ENCODE data around the gene AJAP1.
A peak's percentile ranks its signal among the peaks of the same experiment; 100 is the strongest.

AJAP1 gene

DNA sequence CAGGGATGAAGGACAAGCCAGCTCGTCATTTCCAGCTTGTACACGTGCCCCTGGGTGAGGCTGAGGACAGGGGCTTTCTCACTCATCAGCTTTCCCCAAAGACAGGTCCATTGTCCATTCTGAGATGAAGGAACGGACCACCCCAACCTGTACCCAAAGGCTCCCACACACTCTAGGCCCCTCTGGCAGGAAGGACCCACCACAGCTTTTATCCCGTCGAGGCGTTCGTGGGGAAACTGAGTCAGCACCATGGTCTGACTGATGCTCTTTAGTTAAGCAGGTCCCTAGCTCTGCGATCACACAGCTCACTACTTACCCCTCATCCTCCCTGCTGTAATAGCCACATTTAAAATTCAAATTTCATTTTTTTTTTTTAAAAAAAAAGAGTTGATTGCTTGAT is 117.3 kb downstream of the AJAP1 start:
- no peak for DNase-seq (ENCODE audit: low read depth)

DNA sequence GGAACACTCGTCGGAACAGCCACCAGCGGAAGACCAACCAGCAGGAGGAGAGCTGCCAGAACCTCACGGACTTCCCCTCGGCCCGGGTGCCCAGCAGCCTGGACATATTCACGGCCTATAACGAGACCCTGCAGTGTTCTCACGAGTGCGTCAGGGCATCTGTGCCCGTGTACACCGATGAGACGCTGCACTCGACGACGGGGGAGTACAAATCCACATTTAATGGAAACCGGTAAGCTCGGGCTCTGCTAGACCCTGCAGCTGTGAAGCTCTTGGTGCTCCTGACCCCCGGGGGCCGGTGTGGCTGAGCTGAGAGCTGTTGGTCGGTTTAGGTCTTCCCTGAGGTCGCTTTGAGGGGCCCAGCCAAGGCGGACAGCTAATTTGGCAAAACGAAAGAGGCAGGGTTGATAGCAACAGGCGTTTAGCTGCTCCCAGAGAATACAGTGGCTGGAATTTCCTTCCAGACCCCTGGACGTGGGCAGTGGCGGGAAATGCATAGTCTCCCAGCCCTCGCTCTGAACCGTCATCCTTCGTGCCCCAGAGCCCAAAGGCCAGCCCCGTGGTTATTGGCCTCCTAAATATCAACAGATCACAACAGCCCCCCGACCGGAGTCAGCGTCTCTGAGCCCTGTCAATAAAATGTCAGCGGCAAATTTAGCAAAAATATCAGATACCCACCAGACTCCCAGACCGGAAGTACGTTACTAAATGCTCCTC is 118.0 kb downstream of the AJAP1 start:
- no peak for DNase-seq (ENCODE audit: low read depth)

DNA sequence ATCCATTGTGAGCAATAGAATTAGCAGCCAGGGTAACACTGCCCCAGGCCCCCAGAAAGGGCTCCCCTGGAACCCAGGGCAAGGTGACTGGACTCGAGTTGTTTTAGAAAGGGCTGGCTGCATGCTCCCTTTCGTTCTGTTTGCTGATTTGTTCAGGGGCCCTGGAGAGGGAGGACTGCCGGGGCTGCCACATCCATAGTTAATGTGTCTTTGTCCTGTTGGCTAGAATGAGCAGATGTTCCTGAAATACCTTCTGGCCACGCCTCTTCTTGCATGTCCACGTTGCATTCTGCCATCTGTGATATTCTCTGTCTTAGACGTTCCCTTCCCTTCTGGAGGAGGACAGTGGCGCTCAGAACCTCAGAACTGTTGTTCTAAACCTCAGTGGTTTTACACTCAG is 118.8 kb downstream of the AJAP1 start:
- DNase-seq (ENCODE audit: low read depth) = no peak

DNA sequence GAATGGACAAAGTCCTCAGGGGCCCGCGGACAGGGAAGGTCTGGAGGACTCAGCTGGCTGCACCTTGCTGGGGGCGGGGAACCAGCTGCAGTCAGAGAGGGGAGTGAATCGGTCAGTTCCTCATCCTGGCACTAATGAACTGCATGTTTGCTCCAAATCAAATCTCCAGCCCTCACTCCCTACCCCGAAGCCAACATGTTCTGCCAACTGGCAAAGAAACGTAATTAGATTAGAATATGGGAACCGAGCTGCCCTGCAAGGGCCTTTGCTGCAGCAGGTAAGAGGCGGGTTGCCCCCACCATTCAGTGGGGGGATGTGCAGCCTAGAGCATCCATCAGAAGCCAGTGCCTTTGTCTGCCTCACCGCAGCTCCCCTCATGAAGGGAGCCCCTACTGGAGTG is 121.1 kb downstream of the AJAP1 start:
- no peak for DNase-seq (ENCODE audit: low read depth)

DNA sequence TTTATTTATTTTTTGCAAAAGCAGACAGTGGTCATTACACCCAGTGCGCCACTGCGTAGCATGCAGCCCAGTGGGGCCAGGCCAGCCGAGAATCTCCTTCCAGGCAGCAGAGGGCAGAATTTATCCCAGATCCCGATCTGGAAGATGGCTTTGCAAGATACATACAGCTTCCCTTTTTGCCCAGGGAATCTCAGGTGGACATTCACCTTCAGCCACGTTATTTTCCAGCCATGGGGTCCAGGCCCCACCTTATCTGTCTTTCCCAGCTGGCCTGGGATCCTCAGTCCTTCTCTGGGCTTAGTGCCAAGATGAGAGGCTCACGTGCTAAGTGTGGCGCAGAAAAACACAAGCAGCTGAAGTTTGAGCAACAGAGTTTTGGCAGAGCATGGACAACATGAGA is 123.6 kb downstream of the AJAP1 start:
- DNase-seq (ENCODE audit: low read depth) = no peak

DNA sequence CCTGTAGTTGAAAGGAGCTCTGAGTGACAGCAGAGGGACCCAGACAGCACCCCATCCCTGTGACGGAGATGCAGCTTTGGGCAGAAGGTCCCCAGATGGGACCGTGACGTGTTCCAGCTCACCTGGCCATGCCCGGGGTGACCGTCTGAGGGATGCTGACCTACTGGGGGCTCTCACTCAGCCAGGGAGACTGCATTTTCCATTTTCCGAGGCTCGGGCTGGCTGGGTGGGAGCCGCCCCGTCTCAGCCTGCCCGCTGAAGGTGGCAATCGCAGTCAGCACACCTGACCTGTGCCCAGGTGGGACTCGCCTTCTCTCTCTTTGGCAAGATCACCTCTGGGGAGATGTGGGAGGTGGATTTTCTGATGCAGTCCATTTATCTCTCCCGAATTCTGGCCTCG is 127.2 kb downstream of the AJAP1 start:
- DNase-seq (ENCODE audit: low read depth) = no peak

DNA sequence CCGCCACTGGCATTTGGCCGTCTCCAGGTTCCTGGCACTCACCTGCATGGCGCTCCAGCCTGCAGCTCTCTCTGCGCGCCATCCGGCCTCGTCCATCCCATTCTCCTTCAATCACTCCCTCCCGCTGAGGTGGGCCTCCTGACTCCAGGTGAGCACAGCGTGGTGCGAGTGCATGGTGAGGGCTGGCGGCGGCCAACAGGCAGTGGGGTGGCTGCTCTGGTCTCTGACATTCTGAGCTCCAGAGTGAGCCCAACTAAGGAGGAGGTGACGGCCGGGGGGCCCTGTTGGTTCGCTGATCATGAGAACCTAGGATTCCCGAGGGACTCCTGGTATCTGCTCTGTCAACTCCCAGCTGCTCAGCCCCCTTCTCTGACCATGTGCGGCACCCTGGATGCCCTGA is 130.4 kb downstream of the AJAP1 start:
- no peak for DNase-seq (ENCODE audit: low read depth)

DNA sequence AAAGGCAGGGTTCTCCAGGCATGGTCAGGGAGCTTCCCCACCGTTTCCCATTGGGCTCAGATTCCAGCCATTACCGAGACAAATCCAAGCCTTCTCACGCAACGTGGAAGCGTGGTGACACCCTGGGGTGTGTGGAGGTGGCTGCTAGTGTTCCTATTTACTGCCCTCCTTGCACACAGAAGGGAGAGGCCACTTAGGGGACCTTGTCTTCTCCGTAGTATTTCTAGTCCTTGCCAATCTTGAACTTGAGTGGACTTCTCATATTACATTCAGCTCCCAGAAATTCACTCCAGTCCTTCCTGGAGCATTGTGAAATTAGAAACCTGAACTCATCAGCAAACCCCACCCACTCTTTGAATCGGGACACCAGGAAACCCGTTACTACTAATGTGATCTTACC is 131.6 kb downstream of the AJAP1 start:
- DNase-seq (ENCODE audit: low read depth) = no peak

DNA sequence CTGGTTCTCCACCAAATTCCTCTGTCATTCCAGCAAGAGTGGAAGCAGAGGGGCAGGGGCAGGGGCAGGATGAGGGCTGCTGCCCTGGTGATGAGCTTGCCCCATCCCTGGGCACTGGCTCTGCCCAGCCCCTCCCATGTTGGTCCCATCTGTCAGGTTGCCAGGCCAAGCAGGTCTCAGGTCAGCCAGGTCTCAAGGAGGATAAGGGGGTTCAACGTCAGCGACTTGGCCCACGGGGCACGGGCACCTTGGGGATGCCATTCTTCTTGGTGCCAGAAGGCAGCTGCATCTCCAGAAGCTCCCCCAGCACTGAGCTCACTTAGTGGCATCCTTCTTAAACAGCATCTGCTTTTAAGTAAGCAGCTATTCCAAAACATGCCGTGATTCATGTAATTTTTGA is 133.1 kb downstream of the AJAP1 start:
- no peak for DNase-seq (ENCODE audit: low read depth)

DNA sequence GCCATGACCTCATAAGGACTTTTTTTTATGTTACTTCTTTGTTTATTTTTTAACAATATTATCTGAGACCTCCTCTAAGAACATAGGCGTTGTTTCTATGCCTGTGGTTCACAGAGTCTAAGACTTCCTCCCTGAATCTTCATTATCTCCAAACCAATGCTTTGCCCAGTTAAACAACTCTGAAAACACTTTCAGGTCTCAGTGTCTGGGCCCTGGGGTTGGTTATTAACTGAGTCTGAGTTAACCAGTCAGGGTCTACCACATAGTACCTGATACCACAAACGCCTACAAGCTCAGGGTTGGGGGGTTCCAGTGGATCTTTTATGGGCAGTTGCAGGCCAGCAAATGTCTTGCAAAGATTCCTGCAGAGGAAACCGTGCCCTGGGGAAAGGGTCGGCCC is 138.2 kb downstream of the AJAP1 start:
- DNase-seq (ENCODE audit: low read depth) = no peak

DNA sequence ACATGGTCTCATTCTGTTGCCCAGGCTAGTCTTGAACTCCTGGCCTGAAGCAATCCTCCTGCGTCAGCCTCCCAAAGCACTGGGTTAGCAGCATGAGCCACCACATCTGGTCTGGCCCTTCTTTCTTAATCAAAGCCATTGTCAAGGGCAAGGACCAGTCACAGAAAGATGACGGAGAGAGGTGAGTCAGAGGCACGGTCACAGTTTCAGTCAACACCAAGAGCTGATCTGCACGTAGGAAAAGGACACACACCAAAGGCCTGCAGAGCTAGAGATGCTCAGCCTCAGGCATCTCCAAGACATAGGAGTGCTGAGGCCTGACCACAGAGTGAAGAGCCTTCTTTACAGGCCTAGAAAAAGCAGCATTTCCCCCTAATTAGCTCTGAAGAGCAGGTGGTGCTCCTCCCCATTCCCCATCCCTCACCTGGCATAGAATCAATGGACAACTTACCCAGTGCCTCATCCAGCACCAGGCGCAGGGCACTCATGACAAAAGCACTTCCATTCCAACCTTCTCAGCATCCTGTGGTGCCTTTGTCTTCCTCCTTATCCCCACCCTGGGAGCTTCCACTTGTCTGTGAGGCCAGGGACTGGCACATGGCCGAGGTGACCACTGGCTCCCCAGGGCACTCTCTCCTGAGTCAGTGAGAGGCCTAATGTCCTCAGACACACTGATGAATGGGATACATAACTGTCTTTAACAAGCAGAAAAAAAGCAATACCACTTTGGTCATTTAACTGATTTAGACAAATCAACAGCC is 139.8 kb downstream of the AJAP1 start:
- no peak for DNase-seq (ENCODE audit: low read depth)

DNA sequence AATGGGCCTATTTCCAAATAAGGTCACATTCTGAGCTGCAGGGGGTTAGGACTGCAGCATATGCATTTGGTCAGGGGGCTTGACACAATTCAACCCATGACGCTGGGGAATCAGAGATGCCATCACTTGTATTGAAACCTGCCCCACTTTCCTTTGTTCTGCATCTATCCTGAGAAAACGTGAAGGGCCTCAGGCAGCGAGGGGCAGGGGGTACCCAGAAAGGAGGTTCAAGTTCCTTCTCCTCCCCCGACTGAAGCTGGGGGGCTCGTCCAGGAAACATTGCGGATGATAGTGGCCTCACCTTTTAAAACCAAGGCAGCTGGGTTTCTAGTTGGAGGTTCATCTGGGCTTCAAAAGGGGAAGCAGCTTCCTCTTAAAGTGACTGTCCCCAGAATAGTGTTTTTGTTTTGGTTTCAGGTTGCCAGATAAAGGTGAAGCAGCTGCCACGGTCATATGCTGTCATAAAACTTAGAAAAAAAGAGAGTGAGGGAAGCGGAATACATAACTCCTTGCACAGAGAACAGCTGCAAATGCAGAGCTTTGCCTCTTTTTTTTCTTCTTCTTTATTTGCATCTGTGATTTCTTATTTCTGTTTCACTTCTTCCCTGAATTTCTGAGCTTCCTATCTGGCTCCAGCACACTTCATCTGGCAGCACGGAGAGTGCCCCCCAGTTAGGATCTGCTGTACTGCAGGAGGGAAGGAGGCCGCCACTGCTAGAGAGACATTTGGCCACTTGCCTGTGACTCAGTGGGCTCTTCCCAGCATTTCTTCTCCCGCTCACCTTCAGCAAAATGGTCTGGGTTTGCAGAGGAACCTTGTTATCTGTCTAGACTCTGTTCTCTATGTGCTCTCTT is 142.0 kb downstream of the AJAP1 start:
- DNase-seq (ENCODE audit: low read depth) = no peak

DNA sequence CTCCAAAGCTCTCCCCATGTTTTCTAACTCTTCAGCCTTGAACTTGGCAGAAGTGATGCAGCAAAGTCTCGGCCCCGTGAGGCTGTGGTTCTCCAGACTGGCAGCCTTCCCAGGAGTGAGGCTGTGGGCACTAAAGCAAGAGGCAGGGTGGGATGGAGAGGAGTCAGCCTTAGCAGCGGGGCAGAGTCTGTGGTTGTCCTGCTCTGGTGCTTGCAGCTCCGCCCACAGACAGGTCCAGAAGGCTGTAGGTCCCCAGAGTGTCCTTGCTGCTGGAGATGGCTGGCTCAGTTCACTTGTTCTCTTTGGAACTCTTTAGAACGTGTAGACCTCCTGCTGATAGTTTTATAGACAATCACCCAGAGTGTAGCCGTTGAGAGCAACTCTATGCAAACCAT is 142.6 kb downstream of the AJAP1 start:
- DNase-seq (ENCODE audit: low read depth) = no peak

DNA sequence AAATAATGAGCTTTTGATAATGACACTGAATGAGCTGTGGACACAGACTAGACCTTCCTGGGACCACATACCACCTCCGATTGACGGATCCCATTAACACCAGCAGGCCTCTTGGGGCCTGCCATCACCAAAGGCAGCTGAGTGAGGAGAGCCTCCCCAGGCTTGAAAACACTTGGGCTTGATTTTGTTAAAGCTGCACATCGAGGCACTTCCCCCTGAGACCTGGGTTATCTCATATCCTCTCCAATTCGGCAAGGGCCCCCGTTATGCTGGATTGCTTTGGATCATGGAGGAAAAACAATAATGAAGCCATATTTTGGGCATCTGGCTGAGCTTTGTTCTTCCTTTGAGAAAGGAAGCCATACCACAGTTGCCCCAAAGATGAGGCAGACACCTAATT is 143.0 kb downstream of the AJAP1 start:
- no peak for DNase-seq (ENCODE audit: low read depth)

DNA sequence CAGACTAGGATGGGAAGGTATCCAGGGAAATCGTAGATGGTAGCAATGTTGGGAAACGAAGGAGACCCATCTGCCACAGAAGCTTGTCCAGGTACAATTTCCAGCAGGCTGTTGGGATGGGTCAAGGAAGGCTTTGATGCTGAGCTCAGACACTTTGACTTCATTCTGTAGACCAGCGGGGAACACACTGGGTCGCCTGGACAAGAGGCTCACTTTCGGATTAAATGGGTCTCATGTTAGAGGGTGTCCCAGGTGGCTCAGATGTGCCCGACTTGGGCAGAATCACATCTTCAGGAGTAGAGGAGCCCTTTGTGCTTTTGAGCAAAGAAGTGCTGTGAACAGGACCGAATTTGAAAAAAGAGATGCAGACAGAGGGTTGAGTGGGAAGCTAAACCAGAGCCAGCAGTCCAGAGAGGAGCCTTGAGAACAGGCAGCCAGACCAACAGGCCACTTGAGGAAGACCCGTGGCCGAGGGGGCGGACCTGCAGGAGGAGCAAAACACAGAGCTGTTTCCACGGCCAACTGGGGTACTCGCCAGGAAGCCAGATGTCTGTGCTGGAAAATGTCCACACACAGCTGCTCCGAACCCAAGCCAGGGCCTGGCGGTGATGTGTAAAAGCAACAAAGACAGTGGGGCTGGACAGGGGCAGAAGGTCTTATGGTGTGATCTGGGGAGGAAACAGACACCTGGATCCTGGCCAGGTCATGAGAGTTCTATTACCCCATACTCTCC is 146.9 kb downstream of the AJAP1 start:
- peak; percentile 14 for DNase-seq (ENCODE audit: low read depth)

DNA sequence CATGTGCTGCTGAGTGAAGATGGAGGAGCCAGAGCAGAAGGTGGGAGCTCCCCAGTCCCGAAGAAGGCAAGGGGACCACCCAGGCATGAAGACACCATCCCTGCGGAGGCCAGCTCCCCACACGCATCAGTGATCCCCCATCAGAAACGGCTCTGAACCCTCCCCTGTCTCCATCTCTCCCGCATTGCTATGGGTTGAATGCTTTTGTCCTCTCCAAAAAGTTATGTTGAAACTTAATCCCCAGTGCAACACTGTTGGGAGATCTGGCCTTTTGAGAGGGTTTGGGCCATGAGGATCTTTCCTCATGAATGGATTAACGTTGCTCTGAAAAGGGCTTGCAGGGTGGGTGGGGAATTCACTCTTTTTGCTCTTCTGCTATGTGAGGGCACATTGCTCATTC is 147.6 kb downstream of the AJAP1 start:
- DNase-seq (ENCODE audit: low read depth) = no peak

DNA sequence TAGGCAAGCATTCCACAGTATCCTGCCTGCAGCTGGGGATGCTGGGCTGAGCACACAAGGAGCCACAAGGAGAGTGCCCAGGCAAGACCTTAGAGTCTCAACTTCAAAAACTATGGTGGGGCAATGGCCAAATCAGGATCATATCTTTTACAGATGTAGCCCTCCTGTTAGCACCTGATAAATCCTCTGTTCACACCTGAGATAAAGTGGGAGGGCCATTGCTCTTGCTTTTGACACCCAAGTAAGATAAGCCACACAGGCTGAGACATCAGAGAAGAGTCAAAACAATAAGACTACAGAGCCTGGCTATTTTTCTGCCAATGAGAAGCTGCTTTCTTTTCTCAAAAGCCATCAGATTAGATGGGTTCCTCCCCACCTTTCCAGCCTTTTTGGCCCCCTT is 148.9 kb downstream of the AJAP1 start:
- no peak for DNase-seq (ENCODE audit: low read depth)

DNA sequence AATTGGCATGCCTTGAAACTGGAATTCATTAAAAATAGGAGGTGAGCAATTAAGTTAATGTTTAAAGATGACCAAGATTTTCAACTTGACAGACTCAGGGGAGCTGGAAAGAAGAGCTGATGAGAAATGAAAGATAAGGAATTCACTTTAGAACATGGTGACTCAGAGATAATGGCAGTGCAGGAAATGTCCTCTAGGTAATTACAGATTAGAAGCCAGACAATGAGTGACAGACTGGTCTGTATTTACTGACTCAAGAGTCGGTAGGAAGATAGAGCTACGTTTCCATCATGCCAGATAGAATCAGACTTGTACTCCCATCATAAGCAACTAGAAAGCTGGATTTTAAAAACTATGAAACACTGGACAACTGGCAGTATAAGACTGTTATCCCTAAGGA is 151.6 kb downstream of the AJAP1 start:
- no peak for DNase-seq (ENCODE audit: low read depth)

DNA sequence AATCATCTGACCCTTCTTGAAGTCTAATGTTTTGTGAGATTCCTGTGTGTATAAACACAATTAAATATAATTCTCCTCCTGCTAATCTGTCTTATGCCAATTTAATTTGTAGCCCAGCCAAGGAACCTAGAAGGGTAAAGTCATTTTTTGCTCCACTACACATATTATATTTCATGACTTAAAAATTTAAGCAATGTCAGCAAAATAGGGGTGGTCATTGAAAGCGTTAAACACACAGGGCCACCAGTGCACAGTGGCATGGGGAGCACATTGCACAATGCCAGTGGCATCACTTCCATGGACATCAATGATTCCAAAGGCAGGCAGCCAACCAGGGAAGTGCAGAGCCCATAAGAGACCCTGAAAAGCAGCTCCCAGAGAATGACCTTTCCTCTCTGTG is 166.1 kb downstream of the AJAP1 start:
- DNase-seq (ENCODE audit: low read depth) = no peak

DNA sequence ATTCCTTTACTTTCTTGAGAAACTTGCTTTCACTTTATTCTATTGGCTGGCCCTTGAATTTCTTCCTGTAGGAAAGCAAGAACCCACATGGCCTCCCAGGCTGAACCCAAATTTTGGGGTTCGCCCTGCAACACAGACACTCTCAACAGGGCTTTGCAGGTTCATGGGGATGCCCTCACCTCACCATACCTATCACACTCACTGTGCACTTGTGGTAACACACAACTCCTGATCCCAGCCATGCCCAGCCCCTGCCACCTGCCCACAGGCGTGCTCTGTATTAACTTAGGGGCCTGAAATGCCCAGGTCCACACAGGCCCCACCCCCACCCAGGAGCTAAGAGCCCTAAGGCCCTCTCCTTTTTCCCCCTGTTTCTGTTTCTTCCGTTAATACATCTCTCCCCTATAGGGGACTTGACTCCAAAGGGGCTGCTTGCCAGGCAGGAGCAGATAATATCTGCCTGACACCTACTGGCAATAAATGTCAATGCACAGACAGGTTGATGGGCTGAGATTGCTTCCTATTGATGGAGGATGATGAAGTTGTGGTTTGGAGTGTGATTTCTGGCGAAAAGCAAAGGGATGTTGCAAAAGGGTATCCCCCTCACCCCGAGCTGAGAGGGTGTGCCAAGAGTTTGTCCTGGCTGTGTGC is 171.5 kb downstream of the AJAP1 start:
- DNase-seq (ENCODE audit: low read depth) = no peak

DNA sequence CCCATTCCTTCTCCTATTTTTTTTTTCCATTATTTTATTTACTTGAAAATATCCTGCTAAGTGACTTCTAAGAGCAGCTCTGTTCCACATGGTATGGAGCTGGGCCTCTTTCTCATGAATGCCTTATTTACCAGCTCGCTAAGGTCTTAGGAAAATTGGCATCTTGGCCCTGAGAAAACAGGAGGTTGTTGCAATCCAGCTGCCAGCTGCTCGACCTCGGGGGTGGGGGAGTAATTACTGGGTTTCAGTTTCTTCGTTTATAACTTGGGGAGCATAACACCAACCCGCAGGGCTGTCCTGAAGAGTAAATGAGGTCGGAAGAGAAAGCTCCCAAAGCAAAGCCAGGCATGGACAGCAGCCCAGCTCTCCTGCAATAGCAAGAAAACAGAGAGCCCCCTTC is 176.3 kb downstream of the AJAP1 start:
- DNase-seq (ENCODE audit: low read depth) = no peak

DNA sequence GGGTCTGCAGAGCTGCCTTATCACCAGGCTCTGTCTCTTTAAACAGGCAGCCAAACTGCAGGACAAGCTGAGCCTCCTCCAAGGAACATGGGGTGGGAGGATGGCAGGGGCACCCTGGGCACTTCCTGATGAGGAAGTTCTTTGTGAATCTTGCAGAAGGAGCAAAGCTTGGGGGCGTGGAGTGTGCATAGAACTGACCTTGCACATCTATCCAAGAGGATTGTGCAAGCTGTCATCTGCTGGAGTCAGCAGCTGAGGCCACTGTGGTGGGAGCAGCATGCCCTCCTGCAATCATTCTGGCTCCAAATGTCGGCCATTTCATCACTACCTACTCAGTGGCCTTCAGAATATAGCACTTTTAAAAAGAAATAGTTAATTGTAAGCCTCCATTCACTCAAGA is 182.2 kb downstream of the AJAP1 start:
- DNase-seq (ENCODE audit: low read depth) = no peak
